Activated naive CD4-positive, alpha-beta T cell treated with anti-CD3 and anti-CD28 coated beads for 36 hours (primary cell): ENCODE measurements around the gene ZBP1. TPM values are rescaled to one million over a fixed set of nuclear protein-coding genes. Genes with fewer than 3 reads are reported as not detected.

Source experiments
- CTCF ChIA-PET: fragments of 350-600 bp; sonication (Branson Sonifier 250); formaldehyde crosslinking; loops from one replicate; lab custom pipeline; 2021; ENCODE audit warnings: antibody characterized with exemption; lab: Charles Lee
- DNase-seq: peaks from one replicate; pipeline ENCODE4 v3.0.0-alpha.2; 2020
- H3K27ac Mint-ChIP-seq: one replicate; pipeline ENCODE4 v1.8.0; 2021; ENCODE audit warnings: mild to moderate bottlenecking, mixed read lengths
- H3K27me3 Mint-ChIP-seq: one replicate; pipeline ENCODE4 v1.8.0; 2021; ENCODE audit warnings: low read depth, mixed read lengths
- H3K36me3 Mint-ChIP-seq: one replicate; pipeline ENCODE4 v1.8.0; 2021; ENCODE audit warnings: low read depth, mixed read lengths
- H3K4me1 Mint-ChIP-seq: one replicate; pipeline ENCODE4 v1.8.0; 2021; ENCODE audit warnings: low read depth, mixed read lengths
- H3K4me3 Mint-ChIP-seq: one replicate; pipeline ENCODE4 v1.8.0; 2021; ENCODE audit warnings: mild to moderate bottlenecking, moderate library complexity, mixed read lengths
- H3K9me3 Mint-ChIP-seq: one replicate; pipeline ENCODE4 v1.8.0; 2021; ENCODE audit warnings: mixed read lengths
- intact Hi-C: fragments of 100-400 bp; cut with micrococcal nuclease; formaldehyde crosslinking; loops from one replicate; pipeline ENCODE4 v1.15.1; 2023
- total RNA-seq, 2 experiments: library from RNA; stranded (reverse); gene quantifications; one replicate each; pipeline ENCODE4 v1.2.3, GENCODE V29; 2021

Gene ZBP1
- total RNA-seq, 2 experiments from 2014 or later = 0.14 TPM; not detected in 1

GRCh38 chr20:57590485-57591288 lies 29.5 kb downstream of the ZBP1 start:
- H3K4me1 Mint-ChIP-seq = no peaks in the 10 kb centered on the region
- H3K9me3 Mint-ChIP-seq = peaks cover 4% of the 10 kb centered on the region
- intact Hi-C loops = no loop called here
- no peaks in the 10 kb centered on the region for H3K27me3 Mint-ChIP-seq
- no peak overlapping the region for H3K27ac Mint-ChIP-seq
- no peak overlapping the region for H3K4me3 Mint-ChIP-seq
- DNase-seq = no peak
- H3K36me3 Mint-ChIP-seq = no peaks in the 10 kb centered on the region
- CTCF ChIA-PET = interaction anchor here (1.0 to 1.6 kb wide), 3 partner anchors 10 to 92 kb away, joined by 3 read pairs; no protein-coding TSS in a partner anchor

DNA sequence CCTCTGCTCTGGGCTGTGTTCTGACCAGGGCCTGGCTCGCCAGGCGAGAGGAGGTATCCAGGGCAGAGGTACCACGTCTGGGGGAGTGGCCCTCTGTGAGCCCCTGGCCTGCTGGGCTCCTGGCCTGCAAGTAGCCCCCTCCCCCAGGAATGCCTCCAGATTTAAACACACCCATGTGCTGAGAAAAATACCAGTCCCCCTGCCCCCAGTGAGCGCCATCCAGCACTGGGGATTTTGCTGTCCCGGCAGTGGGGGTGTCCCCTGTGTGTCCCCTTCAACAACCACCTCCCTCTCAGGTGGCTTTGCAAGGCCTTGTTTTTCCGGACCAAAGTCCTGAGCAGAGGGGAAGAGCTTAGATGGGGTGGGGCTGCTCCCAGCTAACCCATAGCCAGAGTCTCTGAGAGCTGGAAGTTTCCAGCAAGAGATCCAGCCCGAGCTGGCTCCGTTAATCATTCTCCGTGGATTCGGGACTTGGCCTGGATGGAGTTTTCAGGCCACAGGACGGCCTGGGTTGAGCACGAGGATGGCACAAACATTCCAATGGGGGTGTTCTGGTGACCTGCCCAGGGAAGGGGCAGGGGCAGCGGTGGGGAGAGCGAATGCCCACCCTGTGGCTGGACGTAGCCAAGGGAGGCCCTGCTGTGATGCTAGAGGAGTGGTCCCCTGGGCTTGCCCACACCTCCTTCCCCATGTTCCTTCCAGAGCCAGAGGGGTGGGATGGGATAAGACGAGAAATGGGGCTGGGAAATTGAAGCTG lies 30.3 kb downstream of the ZBP1 start:
- no peaks in the 10 kb centered on the region for H3K36me3 Mint-ChIP-seq
- peaks cover 5% of the 10 kb centered on the region for H3K27me3 Mint-ChIP-seq
- peaks cover 4% of the 10 kb centered on the region for H3K9me3 Mint-ChIP-seq
- CTCF ChIA-PET = no interaction called here
- no peak for DNase-seq
- no peak overlapping the region for H3K27ac Mint-ChIP-seq
- intact Hi-C loops = no loop called here
- no peak overlapping the region for H3K4me3 Mint-ChIP-seq
- no peaks in the 10 kb centered on the region for H3K4me1 Mint-ChIP-seq

- Mint-ChIP-seq H3K27me3 (peaks cover 11% of the 10 kb centered on the region), H3K4me1 (no peaks in the 10 kb centered on the region), H3K4me3 (no peak overlapping the region), H3K27ac (no peak overlapping the region), H3K9me3 (peaks cover 4% of the 10 kb centered on the region), H3K36me3 (no peaks in the 10 kb centered on the region)
- DNase-seq = no peak
- intact Hi-C loops = no loop called here
- CTCF ChIA-PET = no interaction called here
These were observed 31.0 kb downstream of the ZBP1 start for GRCh38 chr20:57589123-57589727.

GRCh38 chr20:57588596-57588995 lies 31.6 kb downstream of the ZBP1 start:
- Mint-ChIP-seq H3K27ac (no peak overlapping the region), H3K36me3 (no peaks in the 10 kb centered on the region), H3K4me3 (no peak overlapping the region), H3K9me3 (peaks cover 4% of the 10 kb centered on the region), H3K4me1 (no peaks in the 10 kb centered on the region), H3K27me3 (peaks cover 14% of the 10 kb centered on the region)
- CTCF ChIA-PET = no interaction called here
- no peak for DNase-seq
- intact Hi-C loops = no loop called here

- intact Hi-C loops = no loop called here
- CTCF ChIA-PET = no interaction called here
- no peak overlapping the region for H3K4me3 Mint-ChIP-seq
These were observed 32.2 kb downstream of the ZBP1 start for GRCh38 chr20:57587989-57588377.

DNA sequence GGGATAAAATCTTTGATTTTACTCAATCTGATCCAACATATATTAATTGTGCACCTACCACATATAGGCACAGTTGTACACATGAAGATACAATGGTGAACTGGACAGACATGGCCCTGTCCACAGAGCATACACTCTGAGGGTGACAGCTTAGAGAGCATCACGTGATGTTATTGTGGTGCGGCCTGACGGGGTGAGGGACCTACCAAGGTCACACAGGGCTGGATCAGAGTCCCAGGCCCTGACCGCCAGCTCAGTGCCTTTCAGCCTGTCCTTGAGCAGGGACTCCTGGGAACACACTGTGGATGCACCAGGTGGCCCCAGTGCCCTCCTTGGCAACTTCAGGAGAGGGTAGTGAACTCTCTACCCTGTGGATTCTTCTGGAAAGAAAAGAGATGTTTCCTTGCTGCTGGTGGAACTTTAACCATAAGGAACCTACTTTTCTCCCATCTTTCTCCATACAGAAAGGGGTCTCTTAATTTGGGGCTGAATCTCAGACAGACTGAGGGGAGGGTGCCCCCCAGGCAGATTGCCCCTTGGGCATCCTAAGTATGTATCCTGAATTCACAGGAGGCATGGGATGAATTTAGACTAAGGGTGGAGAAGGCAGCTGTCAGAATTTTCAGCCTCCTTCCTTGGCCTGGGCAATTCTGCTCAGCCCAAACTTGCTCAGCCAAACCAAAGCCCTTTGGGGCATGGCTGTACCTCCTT lies 32.8 kb downstream of the ZBP1 start:
- peaks cover 16% of the 10 kb centered on the region for H3K27me3 Mint-ChIP-seq
- no peak overlapping the region for H3K4me3 Mint-ChIP-seq
- H3K9me3 Mint-ChIP-seq = peaks cover 4% of the 10 kb centered on the region
- H3K27ac Mint-ChIP-seq = no peak overlapping the region
- intact Hi-C loops = no loop called here
- H3K4me1 Mint-ChIP-seq = no peaks in the 10 kb centered on the region
- CTCF ChIA-PET = no interaction called here
- no peaks in the 10 kb centered on the region for H3K36me3 Mint-ChIP-seq
- DNase-seq = no peak

More at GRCh38 chr20:57587989-57588377, 32.2 kb downstream of the ZBP1 start:
- H3K36me3 Mint-ChIP-seq = no peaks in the 10 kb centered on the region
- peaks cover 16% of the 10 kb centered on the region for H3K27me3 Mint-ChIP-seq
- no peak for DNase-seq
- no peak overlapping the region for H3K27ac Mint-ChIP-seq
- peaks cover 4% of the 10 kb centered on the region for H3K9me3 Mint-ChIP-seq
- no peaks in the 10 kb centered on the region for H3K4me1 Mint-ChIP-seq

- Mint-ChIP-seq H3K4me3 (no peak overlapping the region), H3K4me1 (no peaks in the 10 kb centered on the region), H3K27ac (no peak overlapping the region), H3K27me3 (peaks cover 21% of the 10 kb centered on the region), H3K36me3 (no peaks in the 10 kb centered on the region), H3K9me3 (peaks cover 4% of the 10 kb centered on the region)
- intact Hi-C loops = no loop called here
- no peak for DNase-seq
- CTCF ChIA-PET = no interaction called here
These were observed 33.3 kb downstream of the ZBP1 start for GRCh38 chr20:57586943-57587277.

GRCh38 chr20:57586370-57586793 lies 33.8 kb downstream of the ZBP1 start:
- no peaks in the 10 kb centered on the region for H3K4me1 Mint-ChIP-seq
- CTCF ChIA-PET = no interaction called here
- peaks cover 26% of the 10 kb centered on the region for H3K27me3 Mint-ChIP-seq

GRCh38 chr20:57585466-57586213 lies 34.6 kb downstream of the ZBP1 start:
- no peak for DNase-seq
- peaks cover 33% of the 10 kb centered on the region for H3K27me3 Mint-ChIP-seq
- H3K27ac Mint-ChIP-seq = no peak overlapping the region
- CTCF ChIA-PET = interaction anchor here (1.4 kb wide), 2 partner anchors 11 to 87 kb away, joined by 3 to 4 read pairs; no protein-coding TSS in a partner anchor
- intact Hi-C loops = no loop called here
- no peaks in the 10 kb centered on the region for H3K36me3 Mint-ChIP-seq
- H3K9me3 Mint-ChIP-seq = peaks cover 4% of the 10 kb centered on the region
- no peaks in the 10 kb centered on the region for H3K4me1 Mint-ChIP-seq
- no peak overlapping the region for H3K4me3 Mint-ChIP-seq

More at GRCh38 chr20:57586370-57586793, 33.8 kb downstream of the ZBP1 start:
- no peak overlapping the region for H3K4me3 Mint-ChIP-seq
- no peak for DNase-seq
- H3K27ac Mint-ChIP-seq = no peak overlapping the region
- intact Hi-C loops = no loop called here
- H3K36me3 Mint-ChIP-seq = no peaks in the 10 kb centered on the region
- H3K9me3 Mint-ChIP-seq = peaks cover 4% of the 10 kb centered on the region

- Mint-ChIP-seq H3K27ac (no peak overlapping the region), H3K9me3 (peaks cover 4% of the 10 kb centered on the region), H3K36me3 (no peaks in the 10 kb centered on the region), H3K4me3 (no peak overlapping the region), H3K27me3 (peaks cover 40% of the 10 kb centered on the region), H3K4me1 (no peaks in the 10 kb centered on the region)
- intact Hi-C loops = no loop called here
- no peak for DNase-seq
- CTCF ChIA-PET = interaction anchor here (1.4 kb wide), 2 partner anchors 11 to 86 kb away, joined by 3 to 4 read pairs; no protein-coding TSS in a partner anchor
These were observed 35.3 kb downstream of the ZBP1 start for GRCh38 chr20:57584768-57585461.
